ENCODE measurements around the gene UBE2L6. TPM values are rescaled to one million over a fixed set of nuclear protein-coding genes. Genes with fewer than 3 reads are reported as not detected.

The UBE2L6 gene
- total RNA-seq, 1 donor from 2014 or later = 120 TPM

DNA sequence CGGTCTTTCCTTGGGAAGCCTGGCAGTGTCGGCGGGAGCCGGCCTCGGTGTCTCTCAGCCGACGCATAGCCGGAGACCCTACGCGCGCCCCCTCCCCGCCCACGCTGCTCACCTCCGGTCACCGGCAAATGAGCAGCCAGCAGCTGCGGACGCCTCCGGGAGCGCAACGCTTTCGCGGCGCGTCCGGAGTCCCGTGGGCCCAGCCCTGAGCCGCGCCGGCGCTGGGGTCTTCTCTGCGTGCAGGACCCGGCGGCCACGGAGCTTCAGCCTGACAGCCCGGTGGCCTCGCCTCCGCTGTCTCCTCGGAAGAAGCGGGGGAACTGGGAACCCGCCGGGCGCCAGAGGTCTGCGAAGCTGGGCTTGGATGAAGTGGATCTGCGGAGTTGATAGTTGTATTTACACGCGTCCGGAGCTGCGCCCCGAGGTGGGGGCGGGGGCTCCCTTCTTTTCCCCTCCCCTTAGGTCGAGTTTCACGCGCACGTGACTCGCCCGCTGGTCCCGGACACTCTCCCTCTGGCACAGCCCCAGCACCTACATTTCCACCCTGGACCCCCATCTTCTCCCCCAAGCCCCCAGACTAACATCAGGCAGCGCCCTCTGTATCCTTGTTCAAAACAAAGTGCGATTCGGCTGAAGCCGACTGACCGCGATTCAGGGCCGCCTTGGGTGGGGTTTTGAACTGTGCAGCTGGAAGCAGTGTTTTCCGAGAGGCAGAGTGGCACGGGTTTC is 52.0 kb downstream of the UBE2L6 start, which contains the start of gene SLC43A1:
TSS of gene SLC43A1 (minus strand) at position 371 of the 729 bp plus-strand sequence. CDS start 1,591 bp downstream, outside the sequence.
- H3K27ac ChIP-seq = peak within 1 kb of the TSS; percentile 65
- no peaks in the 10 kb centered on the region for H3K9me3 ChIP-seq
- TF ChIP-seq, protein P1, sequence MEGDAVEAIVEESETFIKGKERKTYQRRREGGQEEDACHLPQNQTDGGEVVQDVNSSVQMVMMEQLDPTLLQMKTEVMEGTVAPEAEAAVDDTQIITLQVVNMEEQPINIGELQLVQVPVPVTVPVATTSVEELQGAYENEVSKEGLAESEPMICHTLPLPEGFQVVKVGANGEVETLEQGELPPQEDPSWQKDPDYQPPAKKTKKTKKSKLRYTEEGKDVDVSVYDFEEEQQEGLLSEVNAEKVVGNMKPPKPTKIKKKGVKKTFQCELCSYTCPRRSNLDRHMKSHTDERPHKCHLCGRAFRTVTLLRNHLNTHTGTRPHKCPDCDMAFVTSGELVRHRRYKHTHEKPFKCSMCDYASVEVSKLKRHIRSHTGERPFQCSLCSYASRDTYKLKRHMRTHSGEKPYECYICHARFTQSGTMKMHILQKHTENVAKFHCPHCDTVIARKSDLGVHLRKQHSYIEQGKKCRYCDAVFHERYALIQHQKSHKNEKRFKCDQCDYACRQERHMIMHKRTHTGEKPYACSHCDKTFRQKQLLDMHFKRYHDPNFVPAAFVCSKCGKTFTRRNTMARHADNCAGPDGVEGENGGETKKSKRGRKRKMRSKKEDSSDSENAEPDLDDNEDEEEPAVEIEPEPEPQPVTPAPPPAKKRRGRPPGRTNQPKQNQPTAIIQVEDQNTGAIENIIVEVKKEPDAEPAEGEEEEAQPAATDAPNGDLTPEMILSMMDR (IDR thresholded peaks at IDR 0.05) = no peak
- peak; percentile 71 for ATAC-seq
- H3K4me3 ChIP-seq = peak within 1 kb of the TSS; percentile 97
- intact Hi-C loops (cut with DNase I) = no loop called here
- H3K36me3 ChIP-seq = no peaks in the 10 kb centered on the region
- H3K4me1 ChIP-seq = peaks cover 12% of the 10 kb centered on the region
- peak; percentile 79 for DNase-seq
- no peaks in the 10 kb centered on the region for H3K27me3 ChIP-seq

DNA sequence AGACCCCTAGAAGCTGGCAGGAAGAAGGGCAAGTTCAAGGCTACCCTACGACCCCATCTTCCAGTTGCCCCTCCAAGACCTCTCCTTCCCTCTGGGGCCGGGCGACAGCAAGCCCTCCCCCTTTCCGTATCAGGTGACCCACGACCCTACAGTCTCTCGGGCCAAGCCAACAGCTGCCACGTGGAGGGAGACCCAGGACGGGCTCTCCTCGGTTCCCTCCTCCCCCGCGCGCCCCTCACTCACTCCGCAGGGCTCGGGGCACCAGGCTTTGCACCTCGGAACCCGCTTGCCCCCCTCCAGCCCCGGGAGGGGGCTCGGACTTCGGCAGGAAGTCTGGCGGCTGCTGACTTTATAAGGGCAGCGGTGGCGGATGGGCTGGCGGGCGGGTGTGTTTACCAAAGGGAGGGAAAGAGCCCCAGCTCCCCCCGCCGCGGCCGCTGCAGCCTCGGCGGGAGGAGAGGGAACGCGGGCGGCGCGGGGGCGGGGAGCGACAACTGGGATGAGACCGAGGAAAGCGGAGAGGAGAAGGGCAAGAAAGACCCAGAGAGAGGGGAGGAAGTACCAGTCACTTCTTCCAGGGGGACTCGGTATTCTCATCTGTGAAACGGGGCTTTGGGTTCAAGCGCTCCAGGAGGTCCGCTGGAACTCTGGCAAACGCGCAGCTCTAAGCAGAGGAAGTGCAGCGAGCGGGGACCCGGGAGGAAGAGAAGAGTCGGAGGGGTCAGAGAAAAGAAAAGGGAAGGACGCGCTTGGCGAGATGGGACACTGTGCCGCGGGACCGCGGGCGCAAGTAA is 52.7 kb downstream of the UBE2L6 start:
- Histone ChIP-seq H3K27ac (peak overlapping the region; percentile 65), H3K9me3 (no peaks in the 10 kb centered on the region), H3K4me1 (peaks cover 12% of the 10 kb centered on the region), H3K36me3 (no peaks in the 10 kb centered on the region), H3K4me3 (peak overlapping the region; percentile 97), H3K27me3 (no peaks in the 10 kb centered on the region)
- ATAC-seq (peak; percentile 73), DNase-seq (peak; percentile 82)
- TF ChIP-seq, protein P1 (IDR thresholded peaks at IDR 0.05) = no peak
- intact Hi-C loops (cut with DNase I) = no loop called here

DNA sequence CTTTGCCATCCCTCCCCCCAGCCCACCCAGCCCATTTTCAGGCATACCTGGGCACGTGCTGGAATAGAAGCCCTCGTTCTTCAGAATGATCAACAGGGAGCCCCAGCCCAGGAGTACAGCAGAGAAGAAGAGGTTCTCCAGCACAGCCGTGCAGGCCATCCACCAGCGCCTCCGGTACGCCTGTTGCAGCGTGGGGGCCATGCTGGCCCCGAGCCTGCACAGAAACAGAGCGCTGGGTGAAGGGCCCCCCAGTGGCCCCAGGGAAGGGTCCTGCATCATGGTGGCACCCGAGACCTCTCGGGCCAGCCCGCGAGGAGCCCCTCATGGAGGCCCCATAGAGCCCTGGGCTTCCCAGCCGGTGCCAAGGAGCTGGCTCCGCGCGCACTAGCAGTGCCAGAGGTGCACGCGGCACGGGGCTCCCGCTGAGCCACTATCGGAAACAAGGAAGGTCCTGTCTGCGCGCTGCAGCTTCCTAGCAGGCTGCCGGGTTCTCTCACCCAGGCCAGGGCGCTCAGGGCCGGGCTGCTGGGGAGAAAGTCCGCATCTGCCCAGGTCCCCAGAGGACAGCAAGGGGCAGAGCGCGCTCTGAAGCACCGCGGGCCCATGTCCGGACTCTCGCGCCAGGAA is 53.4 kb downstream of the UBE2L6 start:
- Histone ChIP-seq H3K27ac (peak overlapping the region; percentile 65), H3K4me3 (peak overlapping the region; percentile 97), H3K27me3 (no peaks in the 10 kb centered on the region), H3K9me3 (no peaks in the 10 kb centered on the region), H3K4me1 (peaks cover 12% of the 10 kb centered on the region), H3K36me3 (no peaks in the 10 kb centered on the region)
- DNase-seq = peak; percentile 76
- peak; percentile 71 for ATAC-seq
- TF ChIP-seq, protein P1 (IDR thresholded peaks at IDR 0.05) = no peak
- intact Hi-C loops (cut with DNase I) = no loop called here

DNA sequence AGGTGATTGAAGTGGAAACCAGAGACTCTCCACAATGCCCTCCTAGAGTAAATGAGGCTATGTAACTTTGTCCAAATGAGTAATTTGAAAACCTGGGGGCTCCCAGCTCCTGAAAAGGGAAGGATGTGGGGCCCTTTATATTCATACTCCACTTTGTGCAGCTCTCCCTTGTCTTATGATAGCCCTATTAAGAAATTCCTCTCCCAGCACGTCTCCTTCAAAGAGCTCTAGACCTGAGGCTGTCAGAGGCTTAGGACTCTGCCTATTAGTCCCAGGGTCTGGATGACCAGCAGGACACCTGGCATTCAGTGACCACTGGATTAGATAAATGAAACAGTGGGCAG is 54.0 kb downstream of the UBE2L6 start:
- Histone ChIP-seq H3K27me3 (no peaks in the 10 kb centered on the region), H3K9me3 (no peaks in the 10 kb centered on the region), H3K27ac (no peak overlapping the region), H3K4me3 (no peak overlapping the region), H3K36me3 (no peaks in the 10 kb centered on the region), H3K4me1 (peaks cover 12% of the 10 kb centered on the region)
- TF ChIP-seq, protein P1 (IDR thresholded peaks at IDR 0.05) = no peak
- DNase-seq = no peak
- ATAC-seq = no peak
- intact Hi-C loops (cut with DNase I) = no loop called here

DNA sequence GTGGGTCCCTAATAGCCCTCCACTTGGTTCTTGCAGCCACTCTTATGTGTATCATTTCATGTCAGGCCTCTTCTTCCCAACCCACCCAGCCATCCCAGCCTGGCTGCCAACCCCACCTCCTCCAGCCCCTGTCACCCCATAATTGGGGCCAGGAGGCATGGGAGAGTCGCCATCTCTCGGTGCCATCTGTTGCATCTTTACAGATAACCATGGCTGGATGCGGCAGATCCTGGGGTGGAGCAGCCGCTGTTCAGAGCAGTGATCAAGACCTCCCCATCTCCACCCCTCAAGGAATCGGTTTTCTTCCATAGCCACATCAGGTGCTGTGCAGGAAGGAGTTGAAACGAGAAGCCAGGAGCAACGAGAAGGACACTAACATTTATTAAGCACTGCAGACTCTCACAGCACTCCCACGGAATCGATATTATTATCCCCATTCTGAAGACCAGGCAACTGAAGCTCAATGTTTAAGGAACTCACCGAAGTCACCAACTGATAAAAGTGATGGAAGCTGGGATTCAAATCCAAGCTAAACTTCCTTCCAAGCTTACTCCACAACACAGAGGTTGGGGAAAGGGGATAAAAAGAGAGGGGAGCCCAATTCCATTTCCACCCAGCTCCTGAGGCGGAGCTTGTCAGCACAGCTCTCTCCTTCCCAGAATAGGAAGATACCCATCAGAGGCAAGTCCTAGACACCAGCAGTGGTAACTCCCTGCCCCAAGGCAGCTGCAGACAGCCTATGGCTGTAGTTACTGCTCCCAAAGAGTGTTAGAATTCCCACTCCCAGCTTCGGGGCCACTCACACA is 54.6 kb downstream of the UBE2L6 start:
- Histone ChIP-seq H3K4me3 (no peak overlapping the region), H3K36me3 (no peaks in the 10 kb centered on the region), H3K9me3 (no peaks in the 10 kb centered on the region), H3K4me1 (peaks cover 12% of the 10 kb centered on the region), H3K27me3 (no peaks in the 10 kb centered on the region), H3K27ac (no peak overlapping the region)
- intact Hi-C loops (cut with DNase I) = no loop called here
- no peak for ATAC-seq
- TF ChIP-seq, protein P1 (IDR thresholded peaks at IDR 0.05) = no peak
- DNase-seq = no peak
